SH-SY5Y (cell line): ENCODE measurements around the gene ADARB2.

Source experiments
- GATA2 ChIP-seq: IDR thresholded peaks from 2 replicates; pipeline ENCODE4 v1.6.1; 2011; ENCODE audit warnings: mild to moderate bottlenecking, low read depth, low read length
- GATA3 ChIP-seq: IDR thresholded peaks from 2 replicates; pipeline ENCODE4 v1.6.1; 2011; ENCODE audit warnings: low read depth, mild to moderate bottlenecking, low read length, moderate library complexity

Gene ADARB2

GRCh38 chr10:1638889-1639419, 98.4 kb downstream of the ADARB2 start:
- TF ChIP-seq GATA3 (no peak), GATA2 (no peak)

- TF ChIP-seq GATA2 (no peak), GATA3 (no peak)
Observed at GRCh38 chr10:1635340-1635739, 102.0 kb downstream of the ADARB2 start.

GRCh38 chr10:1634239-1634638, 103.1 kb downstream of the ADARB2 start:
- TF ChIP-seq GATA3 (no peak), GATA2 (no peak)

GRCh38 chr10:1633783-1634182, 103.5 kb downstream of the ADARB2 start:
- TF ChIP-seq GATA2 = no peak
- TF ChIP-seq GATA3 = no peak

- TF ChIP-seq GATA3 (no peak), GATA2 (no peak)
Observed at GRCh38 chr10:1632596-1632995, 104.7 kb downstream of the ADARB2 start.

GRCh38 chr10:1632141-1632540, 105.2 kb downstream of the ADARB2 start:
- TF ChIP-seq GATA3 (no peak), GATA2 (no peak)

- TF ChIP-seq GATA2 (no peak), GATA3 (no peak)
Observed at GRCh38 chr10:1631282-1631681, 106.0 kb downstream of the ADARB2 start.

GRCh38 chr10:1630304-1630703, 107.0 kb downstream of the ADARB2 start:
- TF ChIP-seq GATA3 (no peak), GATA2 (no peak)

- no peak for TF ChIP-seq GATA2
- TF ChIP-seq GATA3 = no peak
Observed at GRCh38 chr10:1629326-1630198, 107.8 kb downstream of the ADARB2 start.

GRCh38 chr10:1628757-1629156, 108.6 kb downstream of the ADARB2 start:
- TF ChIP-seq GATA2 (no peak), GATA3 (no peak)

GRCh38 chr10:1627945-1628344, 109.4 kb downstream of the ADARB2 start:
- TF ChIP-seq GATA3 (no peak), GATA2 (no peak)

- no peak for TF ChIP-seq GATA3
- no peak for TF ChIP-seq GATA2
Observed at GRCh38 chr10:1626835-1627234, 110.5 kb downstream of the ADARB2 start.

- no peak for TF ChIP-seq GATA3
- no peak for TF ChIP-seq GATA2
Observed at GRCh38 chr10:1626410-1626809, 110.9 kb downstream of the ADARB2 start.

- TF ChIP-seq GATA2 = no peak
- TF ChIP-seq GATA3 = no peak
Observed at GRCh38 chr10:1625731-1626130, 111.6 kb downstream of the ADARB2 start.

GRCh38 chr10:1625079-1625478, 112.2 kb downstream of the ADARB2 start:
- TF ChIP-seq GATA2 (no peak), GATA3 (no peak)
